Measurements from ENCODE around the gene NLGN1.

The NLGN1 gene

DNA sequence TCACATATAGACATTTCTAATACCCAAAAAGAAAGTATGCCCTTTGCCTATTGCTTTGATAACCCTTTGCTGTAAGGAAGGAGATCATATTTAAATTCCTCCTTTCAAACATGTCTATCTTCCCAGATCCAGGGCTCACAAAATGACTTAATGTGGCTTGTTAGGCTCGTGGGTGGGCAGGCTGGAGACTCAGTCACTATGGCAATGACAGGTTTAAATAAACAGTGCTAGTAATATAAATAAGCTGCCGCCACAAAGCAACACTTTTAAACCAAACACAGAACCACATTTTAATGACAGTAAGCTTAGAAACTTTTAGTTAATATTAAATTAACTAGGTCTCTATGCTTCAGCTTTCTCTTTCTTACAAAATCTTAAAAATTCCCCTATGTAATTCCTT is 845.6 kb downstream of the NLGN1 start:
- no peak for DNase-seq

- DNase-seq, result peak; percentile 56
These were observed 850.2 kb downstream of the NLGN1 start for GRCh38 chr3:174247687-174248152.

GRCh38 chr3:174251681-174252080 is 854.1 kb downstream of the NLGN1 start:
- no peak for DNase-seq

DNA sequence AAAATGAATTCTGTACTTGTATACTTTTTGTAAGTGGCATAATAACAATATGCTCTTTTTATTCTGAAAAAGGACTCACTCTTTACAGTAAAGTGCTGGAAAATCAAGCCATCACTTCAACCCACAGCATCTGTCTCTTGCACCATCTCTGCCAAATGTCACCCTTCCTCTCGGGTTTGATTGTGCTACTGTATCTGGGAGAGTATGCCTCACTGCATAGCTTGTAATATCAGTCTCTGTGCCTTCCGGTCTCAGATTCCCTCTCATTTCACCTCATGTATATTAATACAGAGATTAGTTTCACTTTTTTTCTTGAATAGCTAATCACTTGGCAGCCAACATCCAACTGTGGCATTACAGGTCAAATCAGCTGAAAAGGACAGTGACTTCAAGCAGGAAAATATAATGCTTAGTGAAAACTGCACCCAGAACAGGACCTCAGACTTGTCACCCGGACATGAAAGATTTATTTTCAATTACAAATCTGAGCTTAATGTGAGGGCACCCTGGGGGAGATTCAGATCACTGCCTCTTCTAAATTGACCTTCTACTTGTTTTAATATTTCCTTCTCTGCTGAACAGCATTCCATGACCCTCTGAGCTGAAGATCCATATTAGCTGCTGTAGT is 855.8 kb downstream of the NLGN1 start:
- DNase-seq, result no peak

- no peak for DNase-seq
These were observed 856.4 kb downstream of the NLGN1 start for GRCh38 chr3:174253940-174254339.

DNA sequence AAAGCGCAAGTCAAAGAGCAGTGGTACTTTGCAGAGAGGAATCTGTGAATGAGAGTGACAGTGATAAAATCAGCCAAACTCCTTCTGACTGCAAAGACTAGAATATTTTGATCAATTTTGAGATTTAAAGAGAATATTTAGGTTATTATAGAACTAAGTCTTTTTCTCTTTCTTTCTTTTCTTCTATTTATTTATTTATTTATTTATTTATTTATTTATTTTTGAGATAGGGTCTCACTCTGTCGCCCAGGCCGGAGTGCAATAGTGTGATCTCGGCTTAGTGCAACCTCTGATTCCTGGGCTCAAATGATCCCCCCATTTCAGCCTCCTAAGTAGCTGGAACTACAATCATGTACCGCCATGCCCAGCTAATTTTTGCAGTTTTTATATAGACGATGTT is 857.9 kb downstream of the NLGN1 start:
- no peak for DNase-seq

GRCh38 chr3:174266476-174266875 is 868.9 kb downstream of the NLGN1 start:
- DNase-seq, result no peak

- no peak for DNase-seq
These were observed 870.5 kb downstream of the NLGN1 start for GRCh38 chr3:174268061-174268460.

DNA sequence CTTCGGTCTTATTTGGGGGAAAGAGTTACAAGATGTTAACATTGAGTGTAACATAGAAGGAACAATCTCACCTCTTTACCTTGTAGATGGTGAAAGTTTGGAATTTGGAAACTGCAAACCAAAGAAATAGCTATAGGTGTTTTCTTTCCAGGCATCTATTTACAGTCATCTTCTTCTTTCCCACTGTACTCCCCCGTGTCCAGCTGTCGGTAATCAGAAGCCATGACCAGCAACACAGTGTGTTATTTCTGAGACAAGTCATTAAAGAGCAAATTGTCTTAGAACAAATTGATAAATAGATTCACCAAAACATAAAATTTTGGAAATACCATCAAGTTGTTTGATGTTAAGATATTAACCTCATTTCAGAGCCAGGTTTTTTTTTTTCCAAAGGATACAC is 871.0 kb downstream of the NLGN1 start:
- no peak for DNase-seq

DNA sequence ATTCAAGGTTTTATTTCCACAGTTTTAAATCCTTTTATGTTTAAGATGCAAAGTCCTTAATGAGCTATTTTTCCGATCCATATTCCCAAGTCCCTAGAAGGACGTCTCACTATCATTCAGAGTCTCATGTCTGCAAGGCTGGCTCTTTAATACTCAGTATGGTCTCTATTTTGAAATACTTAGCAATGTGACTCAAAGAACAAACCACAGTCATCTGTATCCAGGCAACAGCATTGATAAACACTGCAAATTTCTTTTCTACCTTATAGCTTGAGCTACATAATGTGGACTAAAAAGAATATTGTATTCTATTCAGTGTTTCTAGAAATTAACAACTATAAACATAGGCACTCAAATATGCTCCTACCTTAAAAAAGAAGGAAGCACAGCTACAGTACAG is 873.3 kb downstream of the NLGN1 start:
- no peak for DNase-seq

GRCh38 chr3:174275336-174275735 is 877.8 kb downstream of the NLGN1 start:
- no peak for DNase-seq

DNA sequence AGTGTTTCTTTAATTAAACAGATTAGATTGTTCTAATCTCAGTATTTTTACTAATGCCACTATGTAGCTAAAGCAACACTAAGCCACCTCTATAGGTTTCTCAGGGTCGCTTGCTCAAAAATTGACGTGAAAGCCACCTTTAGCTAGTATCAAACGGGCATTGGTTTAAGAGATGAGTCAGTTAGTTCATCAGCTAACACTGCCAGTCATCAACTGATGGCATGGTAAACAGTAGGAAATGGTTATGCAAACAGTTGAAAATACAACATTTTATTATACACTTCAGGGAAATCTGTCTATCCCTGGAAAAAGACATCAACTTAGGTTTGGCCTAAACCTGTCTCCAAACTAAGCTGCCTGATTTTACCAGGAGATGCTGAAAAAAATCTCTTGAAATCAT is 879.3 kb downstream of the NLGN1 start:
- DNase-seq, result no peak

DNA sequence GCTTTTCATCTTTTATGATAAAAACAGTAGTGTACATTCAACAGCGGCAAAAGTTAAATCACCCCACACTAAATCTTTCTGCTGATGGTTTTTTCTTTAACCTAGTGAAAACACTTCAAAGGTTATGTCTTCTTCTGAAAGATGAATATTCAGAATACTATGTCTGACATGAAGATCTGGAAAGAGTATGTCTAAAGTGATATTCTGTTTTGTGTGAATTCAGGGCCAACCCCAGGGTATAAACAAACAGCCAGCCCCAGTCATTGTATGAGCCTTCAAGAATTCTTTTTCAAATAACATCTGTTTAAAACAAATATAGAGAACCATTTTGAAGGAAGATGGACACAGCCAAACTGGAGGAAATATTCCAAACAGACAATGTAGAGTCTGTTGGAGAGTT is 880.5 kb downstream of the NLGN1 start:
- no peak for DNase-seq

GRCh38 chr3:174280186-174280585 is 882.6 kb downstream of the NLGN1 start:
- DNase-seq, result no peak

DNA sequence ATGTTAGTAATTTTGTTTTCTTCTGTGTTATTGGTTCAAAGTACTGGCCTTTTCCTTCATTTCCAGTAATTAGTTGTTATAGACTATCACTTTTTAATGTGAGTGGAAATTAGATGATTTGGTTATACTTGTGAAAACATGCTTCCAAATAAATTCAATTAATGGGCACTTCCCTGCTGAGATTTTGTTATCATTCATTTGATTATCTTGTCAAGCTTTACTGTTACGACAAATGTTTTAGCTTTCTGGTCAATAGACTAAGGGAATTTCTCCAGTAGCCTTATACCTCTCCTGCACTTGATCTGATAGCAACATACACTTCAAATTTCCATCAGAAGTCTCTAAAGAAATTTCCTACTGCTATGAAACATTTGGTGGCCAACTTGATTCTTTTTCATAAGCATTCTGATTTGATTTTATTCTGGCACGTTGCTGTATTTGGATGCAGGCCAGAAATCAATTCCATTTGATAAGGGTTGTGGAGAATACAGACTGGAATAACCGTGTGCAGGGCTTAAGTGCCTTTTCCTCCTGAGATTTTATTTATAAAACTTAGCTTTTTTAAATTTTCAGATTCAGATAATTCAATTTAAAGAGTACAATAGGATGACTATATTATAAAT is 887.8 kb downstream of the NLGN1 start:
- DNase-seq, result no peak

DNA sequence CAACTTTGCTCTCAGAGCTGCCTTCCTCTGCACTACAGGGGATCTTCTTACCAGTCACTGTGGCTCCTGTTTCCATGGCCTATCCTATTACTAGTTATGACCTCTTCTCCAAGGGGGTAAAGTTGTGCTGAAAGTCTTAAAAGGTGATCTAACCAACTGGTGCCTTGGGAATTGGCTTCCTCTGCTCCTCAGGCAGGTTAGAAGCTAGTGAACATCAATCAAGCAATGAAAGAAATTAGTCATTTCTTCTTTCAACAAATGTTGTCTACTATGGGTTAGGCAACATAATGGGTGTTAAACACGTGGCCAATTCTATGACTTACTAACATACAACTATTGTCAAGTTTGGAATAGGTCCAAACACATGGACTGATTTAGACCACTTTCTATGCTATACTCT is 890.2 kb downstream of the NLGN1 start:
- DNase-seq, result no peak

DNA sequence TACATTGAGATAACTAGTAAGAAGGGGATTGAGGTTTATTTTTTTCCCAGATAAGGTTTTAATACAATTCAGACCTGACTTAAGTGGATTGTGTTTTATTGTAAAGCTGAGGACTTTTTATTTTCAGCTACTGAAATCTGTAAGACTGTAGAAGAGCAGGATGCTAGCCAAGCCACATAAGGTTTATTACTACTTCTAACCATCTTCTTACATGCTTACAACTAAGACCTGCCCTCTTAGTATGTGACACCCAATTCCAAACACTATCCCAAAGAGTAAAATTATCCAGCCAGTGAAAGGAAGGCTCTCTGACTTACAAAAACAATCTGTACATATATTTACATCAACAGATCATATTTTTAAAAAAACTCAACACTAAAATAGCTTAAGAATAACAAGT is 897.1 kb downstream of the NLGN1 start:
- DNase-seq, result no peak

DNA sequence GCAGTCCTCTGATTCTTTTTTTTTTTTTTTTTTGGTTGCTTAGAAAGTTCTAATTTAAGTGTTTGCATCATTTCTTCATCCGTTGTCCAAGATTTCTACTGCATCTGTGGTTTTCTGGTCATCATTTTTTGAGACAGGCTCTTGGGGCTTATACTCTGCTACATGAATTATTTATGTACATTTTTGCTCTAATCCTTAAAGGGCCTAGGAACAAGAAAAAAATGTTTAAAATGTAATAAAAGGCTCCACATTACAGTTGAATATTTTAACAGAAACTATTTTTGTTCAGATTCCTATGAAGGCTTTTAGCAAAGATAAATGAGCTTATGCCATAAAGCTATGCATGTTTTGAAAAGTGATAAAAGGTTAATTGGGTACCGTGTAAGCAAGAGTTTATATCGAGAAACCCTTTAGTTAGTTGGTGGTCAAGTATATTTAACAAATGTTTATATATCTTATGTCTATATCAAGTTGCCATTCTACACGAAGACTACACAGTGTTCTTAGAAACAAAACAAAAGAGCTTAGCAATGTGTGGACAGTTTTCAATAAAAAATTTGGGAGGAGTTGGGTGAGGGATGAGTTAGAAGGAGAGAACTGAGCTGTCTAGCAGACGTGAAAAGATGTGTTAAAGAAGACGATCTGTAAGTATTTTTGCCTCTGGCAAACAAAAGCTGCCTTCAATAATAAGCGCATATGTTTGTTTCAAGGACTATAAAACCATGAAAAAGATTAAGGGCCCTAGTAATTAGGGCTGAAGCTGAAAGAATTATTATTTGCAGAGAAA is 898.0 kb downstream of the NLGN1 start:
- no peak for DNase-seq

DNA sequence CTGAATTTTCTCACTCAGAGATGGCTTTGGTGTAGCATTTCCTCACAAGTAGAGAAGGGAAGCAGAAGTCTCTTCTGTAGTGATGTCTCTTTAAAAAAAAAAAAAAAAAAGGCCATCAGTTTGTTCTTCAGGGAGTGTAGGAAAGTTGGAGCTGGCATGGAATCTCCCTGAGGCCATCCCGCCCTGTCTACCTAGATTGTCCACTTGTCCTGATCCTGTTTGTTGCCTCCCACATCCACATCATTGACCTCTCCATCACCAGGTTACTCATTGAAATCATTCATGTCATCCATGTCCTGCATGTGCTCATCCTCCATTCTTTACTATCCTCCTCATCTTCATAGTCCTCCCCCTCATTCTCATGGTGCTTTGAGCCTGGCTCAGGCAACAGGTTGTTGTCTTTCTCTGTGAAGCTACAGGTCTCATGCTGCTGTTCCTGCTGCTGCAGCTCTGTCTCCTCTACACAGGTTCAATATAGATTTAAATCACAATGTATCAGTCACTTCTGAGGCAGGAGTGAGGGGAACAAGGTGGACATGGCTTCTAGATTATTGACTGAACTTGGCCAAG is 905.3 kb downstream of the NLGN1 start:
- DNase-seq, result no peak

DNA sequence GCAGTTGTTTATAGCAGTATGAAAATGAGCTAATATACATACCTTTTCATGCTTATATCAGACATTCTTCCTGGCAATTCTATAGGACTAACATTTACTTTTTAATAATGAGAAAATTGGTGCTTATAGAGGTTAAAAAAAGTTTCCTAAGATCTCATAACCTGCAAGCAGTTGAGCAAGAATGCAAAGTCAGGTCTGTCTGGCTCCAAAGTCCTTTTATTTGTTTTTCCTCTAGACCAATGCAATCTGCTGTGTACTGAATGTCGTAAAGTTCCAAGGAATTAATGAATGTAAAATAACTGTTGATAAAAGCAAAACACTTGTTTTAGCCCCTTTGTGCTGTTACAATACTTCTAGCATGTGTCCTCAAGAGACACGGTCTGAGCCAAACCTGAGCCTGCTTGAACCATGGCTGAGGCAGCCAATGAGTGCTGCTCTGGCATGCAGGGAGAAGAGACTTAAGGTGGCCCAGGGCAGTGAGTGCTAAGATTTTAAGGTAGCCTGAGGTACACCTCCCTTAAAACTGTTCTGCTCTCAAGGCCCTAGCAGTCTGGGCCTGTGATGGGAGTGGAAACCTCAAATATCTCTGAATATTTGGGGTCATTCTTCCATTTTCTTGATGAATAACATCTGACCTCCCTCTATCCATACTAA is 906.5 kb downstream of the NLGN1 start:
- DNase-seq, result no peak

DNA sequence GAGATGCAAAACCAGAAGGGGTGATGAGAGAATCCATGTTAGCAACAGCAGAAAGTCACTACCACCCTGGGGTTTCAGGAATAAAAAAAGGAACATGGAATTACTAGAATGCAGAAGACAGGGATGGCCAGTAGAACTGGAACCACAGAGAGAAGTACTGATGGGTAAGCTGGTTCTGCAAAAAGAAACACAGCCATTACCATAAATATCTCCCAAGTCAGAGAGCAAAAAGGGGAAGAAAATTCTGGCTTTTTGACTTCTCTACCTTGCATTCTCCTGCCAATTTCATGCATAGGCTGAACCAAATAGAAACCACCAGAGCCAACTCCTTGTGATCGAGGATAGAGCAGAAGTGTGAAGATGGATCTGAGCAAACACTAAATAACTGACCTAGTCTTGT is 911.2 kb downstream of the NLGN1 start:
- no peak for DNase-seq

GRCh38 chr3:174310475-174310983 is 913.0 kb downstream of the NLGN1 start:
- DNase-seq, result no peak

GRCh38 chr3:174315225-174315624 is 917.7 kb downstream of the NLGN1 start:
- DNase-seq, result no peak

Measured in islet precursor cell (in vitro differentiated cells).